Fibroblast of lung (primary cell): ENCODE measurements around the gene VWC2L. TPM values are rescaled to one million over a fixed set of nuclear protein-coding genes. Genes with fewer than 3 reads are reported as not detected.

Experiments used
- DNase-seq, 2 donors: peaks; one replicate each; pipeline versions ENCODE4 v3.0.0 to v3.0.0-alpha.2; 2010; ENCODE audit warnings: low read depth in 2 of 2
- H2AFZ ChIP-seq: 2 replicates; pipeline ENCODE4 v1.5.1; 2012; ENCODE audit warnings: low read length, control low read depth, inconsistent platforms
- H3K27ac ChIP-seq: 2 replicates; pipeline ENCODE4 v1.5.1; 2011; ENCODE audit warnings: low read length, control low read depth; ENCODE audit not compliant: insufficient read depth
- H3K27me3 ChIP-seq: 2 replicates; pipeline ENCODE4 v1.5.1; 2011; ENCODE audit warnings: mild to moderate bottlenecking, low read length; ENCODE audit not compliant: control insufficient read depth, insufficient read depth
- H3K36me3 ChIP-seq: 2 replicates; pipeline ENCODE4 v1.5.1; 2011; ENCODE audit warnings: low read length; ENCODE audit not compliant: control insufficient read depth, insufficient read depth
- H3K4me1 ChIP-seq: 2 replicates; pipeline ENCODE4 v1.5.1; 2011; ENCODE audit warnings: low read length; ENCODE audit not compliant: control insufficient read depth, insufficient read depth; ENCODE audit errors: extremely low read depth
- H3K4me2 ChIP-seq: 2 replicates; pipeline ENCODE4 v1.5.1; 2011; ENCODE audit warnings: low read length, control low read depth; ENCODE audit not compliant: insufficient read depth; ENCODE audit errors: extremely low read depth
- H3K4me3 ChIP-seq, 4 experiments: fragments of 200-600 bp in 1 of 4; sonication (generic) in 1 of 4; replicated peaks in 1 of 4; 2 replicates each; pipeline ENCODE4 v1.5.1; 2011 to 2016; ENCODE audit warnings: low read length in 4 of 4, low read depth in 3 of 4, mild to moderate bottlenecking in 3 of 4, control low read depth in 2 of 4, inconsistent platforms in 1 of 4, mixed read lengths in 1 of 4; ENCODE audit not compliant: insufficient read depth in 1 of 4; ENCODE audit errors: control extremely low read depth in 1 of 4
- H3K79me2 ChIP-seq: 2 replicates; pipeline ENCODE4 v1.5.1; 2012; ENCODE audit warnings: mild to moderate bottlenecking, low read length, inconsistent platforms; ENCODE audit not compliant: control insufficient read depth, insufficient read depth
- H3K9ac ChIP-seq: 2 replicates; pipeline ENCODE4 v1.5.1; 2011; ENCODE audit warnings: mild to moderate bottlenecking, low read length, control low read depth; ENCODE audit not compliant: insufficient read depth
- H3K9me3 ChIP-seq: 2 replicates; pipeline ENCODE4 v1.5.1; 2012; ENCODE audit warnings: low read depth, low read length; ENCODE audit not compliant: control insufficient read depth, insufficient read depth
- H4K20me1 ChIP-seq: 2 replicates; pipeline ENCODE4 v1.5.1; 2011; ENCODE audit warnings: low read length; ENCODE audit not compliant: control insufficient read depth, insufficient read depth; ENCODE audit errors: extremely low read depth
- EZH2 ChIP-seq: IDR thresholded peaks from 2 replicates; pipeline ENCODE4 v1.5.1; 2012; ENCODE audit warnings: low read length, control low read depth, mild to moderate bottlenecking; ENCODE audit errors: missing control alignments
- polyA plus RNA-seq, 2 donors: library from polyadenylated mRNA; depleted of rRNA in 1 of 2; stranded (reverse) in 1 of 2; unstranded in 1 of 2; fragments of >200 nt; gene quantifications; 2 replicates each; pipeline ENCODE4 v1.2.1, GENCODE V29; 2011 to 2012; ENCODE audit warnings: missing spikeins in 1 of 2
- total RNA-seq: library from RNA; depleted of rRNA; stranded (reverse); fragments of >200 nt; gene quantifications from 2 replicates; pipeline ENCODE4 v1.2.1, GENCODE V29; 2014
- TF ChIP-seq, protein P1 (sequence below), 2 donors: IDR thresholded peaks in 1 of 2; conservative IDR thresholded peaks in 1 of 2; 1 replicate in 1 of 2; 2 replicates in 1 of 2; pipeline ENCODE4 v1.5.1; 2011 to 2012; ENCODE audit warnings: low read length in 2 of 2, control low read depth in 1 of 2, inconsistent platforms in 1 of 2, low read depth in 1 of 2, mild to moderate bottlenecking in 1 of 2

The VWC2L gene
- total and polyA plus RNA-seq, 2 donors (not counting 1 experiment from before 2014, with no cell fraction given): not detected

DNA sequence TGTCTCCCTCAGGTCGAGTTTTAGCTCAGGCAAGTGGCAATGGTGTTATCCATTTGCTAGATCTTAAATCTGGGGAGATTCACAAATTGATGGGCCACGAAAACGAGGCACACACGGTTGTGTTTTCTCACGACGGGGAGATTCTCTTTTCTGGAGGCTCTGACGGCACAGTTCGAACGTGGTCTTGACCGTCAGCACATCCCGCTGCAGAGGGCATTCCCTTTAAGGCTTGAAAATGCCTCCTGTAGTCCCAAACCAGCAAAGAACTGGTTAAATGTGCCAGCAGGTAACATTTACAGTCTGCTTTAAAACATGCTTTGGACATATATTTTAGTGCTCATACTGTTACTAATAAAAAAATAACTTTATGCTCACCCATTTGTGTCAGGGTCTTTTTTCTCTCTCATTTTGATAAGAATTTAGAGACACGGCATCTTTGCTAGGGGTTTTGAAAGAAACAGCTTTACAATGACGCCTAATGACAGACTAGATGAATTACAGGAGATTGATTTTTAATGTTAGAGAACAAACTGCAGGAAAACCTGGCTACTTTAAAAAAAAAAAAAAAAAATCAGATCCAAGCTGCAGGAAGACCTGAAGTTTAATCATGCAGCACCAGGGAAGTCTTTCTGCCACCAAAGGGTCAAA, 602 bp upstream of the VWC2L start:
- Histone ChIP-seq H3K36me3 (no peaks in the 10 kb centered on the region), H3K27me3 (no peaks in the 10 kb centered on the region), H3K27ac (no peak overlapping the region), H4K20me1 (no peaks in the 10 kb centered on the region), H3K9ac (no peak overlapping the region), H2AFZ (no peak overlapping the region), H3K4me2 (no peak overlapping the region), H3K4me1 (no peaks in the 10 kb centered on the region), H3K4me3 (no peak overlapping the region), H3K79me2 (no peaks in the 10 kb centered on the region), H3K9me3 (no peaks in the 10 kb centered on the region)
- TF ChIP-seq, protein P1, sequence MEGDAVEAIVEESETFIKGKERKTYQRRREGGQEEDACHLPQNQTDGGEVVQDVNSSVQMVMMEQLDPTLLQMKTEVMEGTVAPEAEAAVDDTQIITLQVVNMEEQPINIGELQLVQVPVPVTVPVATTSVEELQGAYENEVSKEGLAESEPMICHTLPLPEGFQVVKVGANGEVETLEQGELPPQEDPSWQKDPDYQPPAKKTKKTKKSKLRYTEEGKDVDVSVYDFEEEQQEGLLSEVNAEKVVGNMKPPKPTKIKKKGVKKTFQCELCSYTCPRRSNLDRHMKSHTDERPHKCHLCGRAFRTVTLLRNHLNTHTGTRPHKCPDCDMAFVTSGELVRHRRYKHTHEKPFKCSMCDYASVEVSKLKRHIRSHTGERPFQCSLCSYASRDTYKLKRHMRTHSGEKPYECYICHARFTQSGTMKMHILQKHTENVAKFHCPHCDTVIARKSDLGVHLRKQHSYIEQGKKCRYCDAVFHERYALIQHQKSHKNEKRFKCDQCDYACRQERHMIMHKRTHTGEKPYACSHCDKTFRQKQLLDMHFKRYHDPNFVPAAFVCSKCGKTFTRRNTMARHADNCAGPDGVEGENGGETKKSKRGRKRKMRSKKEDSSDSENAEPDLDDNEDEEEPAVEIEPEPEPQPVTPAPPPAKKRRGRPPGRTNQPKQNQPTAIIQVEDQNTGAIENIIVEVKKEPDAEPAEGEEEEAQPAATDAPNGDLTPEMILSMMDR (conservative IDR thresholded peaks at IDR 0.05 in 1 of 2, IDR thresholded peaks at IDR 0.05 in 1 of 2; ENCODE audit: low read depth in 1 of 2, low read length in 2 of 2): no peak
- no peak for TF ChIP-seq EZH2
- no peak for DNase-seq

DNA sequence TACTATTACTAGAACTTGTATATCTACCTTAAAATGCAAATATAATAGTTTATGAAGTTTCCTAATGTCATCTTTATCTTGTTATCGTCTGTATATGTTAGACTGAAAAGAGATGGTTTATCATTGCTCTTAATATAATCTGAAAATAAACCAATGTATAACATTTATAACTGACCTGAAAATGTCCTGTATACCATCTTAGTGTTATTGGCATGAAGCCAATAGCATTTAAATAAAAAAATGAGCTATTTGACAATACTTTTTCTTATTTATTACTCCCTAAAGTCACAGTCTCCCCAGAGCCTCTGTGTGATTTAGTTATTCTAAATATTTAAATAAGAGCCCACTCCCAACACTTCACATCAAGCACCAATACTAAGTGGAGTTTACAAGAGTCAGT, 1.8 kb downstream of the VWC2L start:
- Histone ChIP-seq H3K4me3 (no peak overlapping the region), H2AFZ (no peak overlapping the region), H3K9me3 (no peaks in the 10 kb centered on the region), H3K27me3 (no peaks in the 10 kb centered on the region), H3K27ac (no peak overlapping the region), H4K20me1 (no peaks in the 10 kb centered on the region), H3K36me3 (no peaks in the 10 kb centered on the region), H3K4me2 (no peak overlapping the region), H3K79me2 (no peaks in the 10 kb centered on the region), H3K9ac (no peak overlapping the region), H3K4me1 (no peaks in the 10 kb centered on the region)
- TF ChIP-seq, protein P1 (conservative IDR thresholded peaks at IDR 0.05 in 1 of 2, IDR thresholded peaks at IDR 0.05 in 1 of 2; ENCODE audit: low read depth in 1 of 2, low read length in 2 of 2): no peak
- no peak for TF ChIP-seq EZH2
- DNase-seq: no peak

DNA sequence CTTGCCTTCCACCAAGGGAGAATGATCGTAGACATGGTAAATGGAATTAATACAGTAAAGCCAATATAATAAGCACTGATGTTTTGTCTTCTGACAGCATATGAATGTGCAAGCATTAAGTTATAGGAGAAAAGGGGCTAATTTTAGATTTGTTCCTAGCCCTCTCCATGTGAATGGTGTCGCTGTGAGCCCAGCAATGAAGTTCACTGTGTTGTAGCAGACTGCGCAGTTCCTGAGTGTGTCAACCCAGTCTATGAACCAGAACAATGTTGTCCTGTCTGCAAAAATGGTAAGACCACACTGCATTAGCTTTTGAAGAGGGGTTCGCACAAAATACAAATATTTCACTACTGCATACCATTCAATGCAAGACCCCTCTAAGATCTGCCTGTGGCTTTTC, 25.6 kb downstream of the VWC2L start:
- Histone ChIP-seq H3K27ac (no peak overlapping the region), H3K36me3 (no peaks in the 10 kb centered on the region)
- TF ChIP-seq, protein P1 (conservative IDR thresholded peaks at IDR 0.05 in 1 of 2, IDR thresholded peaks at IDR 0.05 in 1 of 2; ENCODE audit: low read depth in 1 of 2, low read length in 2 of 2): no peak

More for the DNA sequence above, 25.6 kb downstream of the VWC2L start:
- no peak for DNase-seq
- no peaks in the 10 kb centered on the region for H3K9me3 ChIP-seq
- no peaks in the 10 kb centered on the region for H3K79me2 ChIP-seq
- H3K4me3 ChIP-seq: no peak overlapping the region
- no peaks in the 10 kb centered on the region for H3K27me3 ChIP-seq
- H3K4me1 ChIP-seq: no peaks in the 10 kb centered on the region
- H2AFZ ChIP-seq: no peak overlapping the region
- H3K4me2 ChIP-seq: no peak overlapping the region
- no peaks in the 10 kb centered on the region for H4K20me1 ChIP-seq
- no peak overlapping the region for H3K9ac ChIP-seq
